Tibial nerve (tissue), 4 donors: ENCODE data around the gene GFPT1. TPM values are rescaled to one million over a fixed set of nuclear protein-coding genes. Genes with fewer than 3 reads are reported as not detected.

Experiments used
- DNase-seq, 2 donors: peaks; one replicate each; pipeline ENCODE4 v3.0.0-alpha.2; 2019; ENCODE audit warnings: low spot score in 2 of 2
- H3K27ac ChIP-seq, 4 donors: fragments of 200-600 bp; sonication (generic) in 3 of 4; one replicate each; pipeline ENCODE4 v1.5.1; 2017 to 2019; ENCODE audit warnings: mild to moderate bottlenecking in 1 of 4
- H3K27me3 ChIP-seq, 2 donors: fragments of 200-600 bp; sonication (generic) in 1 of 2; one replicate each; pipeline versions ENCODE4 v1.5.1 to v1.6.0; 2017 to 2019
- H3K36me3 ChIP-seq, 3 donors: fragments of 200-600 bp; sonication (generic); one replicate each; pipeline ENCODE4 v1.5.1; 2018 to 2019
- H3K4me1 ChIP-seq, 4 donors: fragments of 200-600 bp; sonication (generic) in 3 of 4; one replicate each; pipeline ENCODE4 v1.5.1; 2017 to 2019
- H3K4me3 ChIP-seq, 4 donors: fragments of 200-600 bp; sonication (generic) in 3 of 4; one replicate each; pipeline ENCODE4 v1.5.1; 2017 to 2019; ENCODE audit warnings: mild to moderate bottlenecking in 1 of 4, moderate library complexity in 1 of 4
- H3K9me3 ChIP-seq, 4 donors: fragments of 200-600 bp; sonication (generic) in 3 of 4; one replicate each; pipeline ENCODE4 v1.5.1; 2017 to 2019
- CTCF ChIP-seq, 5 experiments: fragments of 200-600 bp in 3 of 5; fragments of 450-650 bp in 2 of 5; sonication (generic) in 3 of 5; IDR thresholded peaks; one replicate each; pipeline ENCODE4 v1.5.1; 2016 to 2019; ENCODE audit warnings: antibody characterized with exemption in 5 of 5, mild to moderate bottlenecking in 3 of 5, moderate library complexity in 2 of 5
- EP300 ChIP-seq, 2 donors: sonication (generic); formaldehyde crosslinking; IDR thresholded peaks; one replicate each; pipeline ENCODE4 v1.6.1; 2017; ENCODE audit warnings: antibody characterized with exemption in 2 of 2, mild to moderate bottlenecking in 1 of 2
- POLR2A ChIP-seq, 2 donors: fragments of 450-650 bp; IDR thresholded peaks; one replicate each; pipeline ENCODE4 v1.6.1; 2017; ENCODE audit warnings: antibody characterized with exemption in 2 of 2, mild to moderate bottlenecking in 2 of 2, moderate library complexity in 2 of 2
- WGBS, 2 donors: methylation state at CpG; one replicate each; pipeline ENCODE4 v1.1.5; 2018; 5-methylcytosine and 5-hydroxymethylcytosine counted together
- total RNA-seq, 4 donors: library from RNA; depleted of rRNA; stranded (reverse); fragments of >200 nt; gene quantifications; one replicate each; pipeline ENCODE4 v1.1.0, GENCODE V29; 2016

GFPT1 gene
- total RNA-seq, 4 donors from 2014 or later, result 15.5 to 30.0 (median 22.1) TPM

DNA sequence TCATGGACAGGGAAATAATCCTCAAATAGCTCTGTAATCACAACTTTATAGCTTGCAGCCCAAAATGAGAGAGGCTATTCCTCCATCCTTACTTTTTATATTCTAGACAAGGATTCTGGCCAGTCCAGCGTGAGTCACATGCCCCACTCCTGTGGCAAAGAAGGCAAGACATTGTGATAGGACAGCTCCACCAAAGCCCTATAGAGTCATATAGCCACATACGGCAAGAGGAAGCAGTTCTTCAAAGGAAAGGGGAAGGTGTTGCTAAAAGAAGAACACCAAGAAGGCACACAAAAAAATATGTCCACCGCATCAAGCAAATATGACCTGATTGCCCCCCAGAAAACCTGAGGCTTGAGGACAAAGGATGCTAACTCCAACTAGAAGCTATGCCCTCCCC is 3.4 kb upstream of the GFPT1 start:
- no peak for TF ChIP-seq POLR2A (IDR thresholded peaks at IDR 0.05)
- no peak for TF ChIP-seq CTCF (IDR thresholded peaks at IDR 0.05)
- TF ChIP-seq EP300 (IDR thresholded peaks at IDR 0.05), result no peak
- DNase-seq, result no peak
- 81 to 85% methylated on average over 3 of the region's 3 CpGs for WGBS, 2 donors

GRCh38 chr2:69390001-69390400 is 3.0 kb upstream of the GFPT1 start:
- peaks cover 0 to 32% (median 4%) of the 10 kb centered on the region in 4 donors for H3K4me1 ChIP-seq
- no peaks in the 10 kb centered on the region for H3K9me3 ChIP-seq
- DNase-seq, result peak in 1 of 2 donors; percentile 14
- no peak for TF ChIP-seq EP300 (IDR thresholded peaks at IDR 0.05)
- no peak for TF ChIP-seq CTCF (IDR thresholded peaks at IDR 0.05)
- TF ChIP-seq POLR2A (IDR thresholded peaks at IDR 0.05), result no peak
- 61 to 69% methylated on average over 3 of the region's 3 CpGs for WGBS, 2 donors
- H3K27ac ChIP-seq, result no peak overlapping the region
- H3K36me3 ChIP-seq, result peaks cover 0 to 23% (median 0%) of the 10 kb centered on the region in 3 donors
- no peak overlapping the region for H3K4me3 ChIP-seq
- no peaks in the 10 kb centered on the region for H3K27me3 ChIP-seq

More for the DNA sequence above, 3.4 kb upstream of the GFPT1 start:
- H3K4me1 ChIP-seq, result peaks cover 0 to 27% (median 4%) of the 10 kb centered on the region in 4 donors
- H3K9me3 ChIP-seq, result no peaks in the 10 kb centered on the region
- H3K36me3 ChIP-seq, result peaks cover 0 to 25% (median 0%) of the 10 kb centered on the region in 3 donors
- H3K27ac ChIP-seq, result no peak overlapping the region
- no peak overlapping the region for H3K4me3 ChIP-seq
- no peaks in the 10 kb centered on the region for H3K27me3 ChIP-seq

DNA sequence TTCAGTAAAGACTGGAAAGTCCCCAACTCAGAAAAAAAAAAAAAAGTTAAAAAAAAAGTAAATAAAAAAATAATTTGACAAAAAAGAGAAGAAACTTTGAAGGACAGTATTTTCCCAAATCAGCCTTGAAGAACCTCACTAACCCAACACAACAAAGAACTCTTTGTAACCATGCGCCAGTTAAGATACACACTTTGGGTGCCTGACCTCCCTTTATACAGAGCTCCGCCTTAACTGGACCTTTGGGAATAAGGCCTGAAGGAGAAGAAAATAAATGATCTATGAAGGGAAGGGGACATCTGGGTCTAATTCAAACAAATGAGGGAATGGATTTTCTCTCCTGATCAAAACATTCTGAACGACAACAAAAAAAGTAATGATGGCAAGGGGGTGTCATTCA is 2.2 kb upstream of the GFPT1 start:
- H3K9me3 ChIP-seq, result no peaks in the 10 kb centered on the region

DNA sequence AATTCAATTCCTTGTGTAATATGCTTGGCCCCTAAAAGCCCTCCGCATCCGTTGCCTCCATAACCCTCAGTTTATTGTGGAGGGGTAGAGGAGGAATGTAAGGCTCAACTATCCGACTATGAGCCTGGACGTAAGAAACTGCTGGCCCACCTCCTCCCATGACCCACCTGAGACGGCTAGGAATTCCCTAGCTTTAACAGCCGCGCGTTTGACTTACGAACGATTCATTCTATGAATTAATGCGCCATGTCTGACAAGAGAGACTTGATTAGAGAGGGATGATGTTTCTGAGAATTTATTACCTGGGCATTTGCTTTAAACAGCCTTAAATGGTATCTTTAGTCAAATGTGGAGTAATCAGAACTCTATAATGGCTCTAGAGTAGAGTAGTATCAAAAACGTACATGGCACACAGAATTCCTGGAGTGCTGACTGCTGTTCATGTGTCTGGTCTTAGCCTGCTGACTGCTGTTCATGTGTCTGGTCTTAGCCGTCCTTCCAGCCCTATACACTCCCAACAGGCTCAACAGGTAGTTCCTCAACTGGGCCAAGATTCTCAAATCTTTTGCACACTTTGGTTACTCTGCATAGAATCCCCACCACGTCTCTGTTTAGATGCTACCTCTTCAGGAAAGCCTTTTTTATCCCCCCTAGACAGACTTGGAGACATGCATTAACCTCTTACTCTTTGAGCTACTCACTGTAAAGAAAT is 899 bp upstream of the GFPT1 start:
- H3K4me1 ChIP-seq, result peaks cover 0 to 43% (median 6%) of the 10 kb centered on the region in 4 donors
- peak overlapping the region; percentile 54 to 99 (median 84) for H3K4me3 ChIP-seq
- DNase-seq, result no peak
- no peaks in the 10 kb centered on the region for H3K27me3 ChIP-seq
- H3K27ac ChIP-seq, result peak overlapping the region; percentile 80 to 92 (median 86)
- H3K9me3 ChIP-seq, result no peaks in the 10 kb centered on the region
- 58 to 65% methylated on average over 14 of the region's 14 CpGs for WGBS, 2 donors
- no peak for TF ChIP-seq POLR2A (IDR thresholded peaks at IDR 0.05)
- H3K36me3 ChIP-seq, result peaks cover 0 to 2% (median 0%) of the 10 kb centered on the region in 3 donors

More for the DNA sequence above, 2.2 kb upstream of the GFPT1 start:
- DNase-seq, result no peak
- no peak for TF ChIP-seq CTCF (IDR thresholded peaks at IDR 0.05)
- no peak for TF ChIP-seq EP300 (IDR thresholded peaks at IDR 0.05)
- TF ChIP-seq POLR2A (IDR thresholded peaks at IDR 0.05), result no peak
- Histone ChIP-seq H3K27me3 (no peaks in the 10 kb centered on the region), H3K27ac (no peak overlapping the region), H3K4me3 (no peak overlapping the region), H3K4me1 (peaks cover 0 to 34% (median 4%) of the 10 kb centered on the region in 4 donors), H3K36me3 (peaks cover 0 to 15% (median 0%) of the 10 kb centered on the region in 3 donors)
- 43 to 53% methylated on average over 3 of the region's 3 CpGs for WGBS, 2 donors

- H3K27ac ChIP-seq, result peak overlapping the region; percentile 82 to 92 (median 88)
- peak overlapping the region; percentile 70 to 99 (median 94) for H3K4me3 ChIP-seq
- H3K4me1 ChIP-seq, result peaks cover 0 to 57% (median 8%) of the 10 kb centered on the region in 4 donors
- no peak for DNase-seq
- no peak for TF ChIP-seq EP300 (IDR thresholded peaks at IDR 0.05)
- no peak for TF ChIP-seq CTCF (IDR thresholded peaks at IDR 0.05)
- no peak for TF ChIP-seq POLR2A (IDR thresholded peaks at IDR 0.05)
- 3 to 4% methylated on average over 6 of the region's 6 CpGs for WGBS, 2 donors
- H3K27me3 ChIP-seq, result no peaks in the 10 kb centered on the region
- H3K9me3 ChIP-seq, result no peaks in the 10 kb centered on the region
- no peaks in the 10 kb centered on the region for H3K36me3 ChIP-seq
Observed at GRCh38 chr2:69386360-69386759, 667 bp downstream of the GFPT1 start.
